NCI-H82 treated with DMSO at 0.1 percent for 48 hours (cell line): Measurements from ENCODE around the gene FUT7.

Experiments
- DNase-seq: peaks from one replicate; lab custom pipeline; 2025; ENCODE audit not compliant: unreplicated experiment; lab: John Stamatoyannopoulos, UW

The FUT7 gene

GRCh38 chr9:136985027-136985602 lies 46.8 kb downstream of the FUT7 start:
- no peak for DNase-seq

GRCh38 chr9:136984464-136985026 lies 47.3 kb downstream of the FUT7 start:
- no peak for DNase-seq

- no peak for DNase-seq
These were observed 48.1 kb downstream of the FUT7 start for GRCh38 chr9:136983656-136984314.

- DNase-seq: no peak
These were observed 48.7 kb downstream of the FUT7 start for GRCh38 chr9:136983167-136983566.

GRCh38 chr9:136982232-136983051 lies 49.4 kb downstream of the FUT7 start, which contains the start of gene LCNL1:
TSS of gene LCNL1 (plus strand) at chr9:136982993. CDS start at chr9:136983587, 594 bp downstream.
- DNase-seq: no peak

GRCh38 chr9:136981588-136982231 lies 50.2 kb downstream of the FUT7 start:
- no peak for DNase-seq

- no peak for DNase-seq
These were observed 51.0 kb downstream of the FUT7 start for GRCh38 chr9:136980669-136981478.
